H9 (cell line): Measurements from ENCODE around the gene SHC1. TPM values are rescaled to one million over a fixed set of nuclear protein-coding genes. Genes with fewer than 3 reads are reported as not detected.

Experiments used
- DNase-seq: peaks from one replicate; pipeline ENCODE4 v3.0.0-alpha.2; 2017
- H2AFZ ChIP-seq: one replicate; pipeline ENCODE4 v1.6.1; 2013; ENCODE audit warnings: mild to moderate bottlenecking, low read length, control low read depth, moderate library complexity
- H2AK5ac ChIP-seq: 2 replicates; pipeline ENCODE4 v1.6.1; 2013; ENCODE audit warnings: low read length, control low read depth, mixed read lengths; ENCODE audit not compliant: insufficient read length
- H2BK120ac ChIP-seq: one replicate; pipeline ENCODE4 v1.6.1; 2013; ENCODE audit warnings: low read depth, mild to moderate bottlenecking, low read length, control low read depth, inconsistent platforms; ENCODE audit not compliant: poor library complexity, severe bottlenecking
- H2BK12ac ChIP-seq: 2 replicates; pipeline ENCODE4 v1.6.1; 2013; ENCODE audit warnings: low read length, control low read depth, mixed read lengths, low read depth; ENCODE audit not compliant: insufficient read length
- H2BK15ac ChIP-seq: 2 replicates; pipeline ENCODE4 v1.6.1; 2013; ENCODE audit warnings: low read depth, low read length, control low read depth
- H2BK20ac ChIP-seq: one replicate; pipeline ENCODE4 v1.6.1; 2013; ENCODE audit warnings: low read depth, mild to moderate bottlenecking, low read length, control low read depth, inconsistent platforms; ENCODE audit not compliant: poor library complexity, severe bottlenecking
- H2BK5ac ChIP-seq: 2 replicates; pipeline ENCODE4 v1.6.1; 2013; ENCODE audit warnings: low read length, control low read depth, mixed read lengths; ENCODE audit not compliant: insufficient read length
- H3K14ac ChIP-seq: 2 replicates; pipeline ENCODE4 v1.6.1; 2013; ENCODE audit warnings: low read length, control low read depth; ENCODE audit not compliant: insufficient read depth
- H3K18ac ChIP-seq: 2 replicates; pipeline ENCODE4 v1.6.1; 2013; ENCODE audit warnings: low read depth, mild to moderate bottlenecking, mixed read lengths, low read length, control low read depth; ENCODE audit not compliant: insufficient read length
- H3K23ac ChIP-seq: 2 replicates; pipeline ENCODE4 v1.6.1; 2013; ENCODE audit warnings: low read length, control low read depth, mixed read lengths, low read depth; ENCODE audit not compliant: insufficient read length
- H3K23me2 ChIP-seq: 2 replicates; pipeline ENCODE4 v1.6.1; 2013; ENCODE audit warnings: low read depth, mild to moderate bottlenecking, mixed read lengths, low read length, control low read depth; ENCODE audit not compliant: insufficient read length, poor library complexity, severe bottlenecking
- H3K27ac ChIP-seq: 2 replicates; pipeline ENCODE4 v1.5.1; 2013; ENCODE audit warnings: low read length, control low read depth, mixed read lengths, low read depth; ENCODE audit not compliant: insufficient read length
- H3K27me3 ChIP-seq: 2 replicates; pipeline ENCODE4 v1.6.1; 2013; ENCODE audit warnings: low read length, control low read depth, inconsistent platforms; ENCODE audit not compliant: insufficient read depth
- H3K4ac ChIP-seq: 2 replicates; pipeline ENCODE4 v1.6.1; 2013; ENCODE audit warnings: low read depth, mild to moderate bottlenecking, control low read depth, inconsistent platforms, low read length, moderate library complexity
- H3K4me1 ChIP-seq: 2 replicates; pipeline ENCODE4 v1.6.1; 2013; ENCODE audit warnings: low read length, control low read depth, inconsistent platforms; ENCODE audit not compliant: insufficient read depth
- H3K4me2 ChIP-seq: 2 replicates; pipeline ENCODE4 v1.6.1; 2013; ENCODE audit warnings: low read length, control low read depth, mixed read lengths; ENCODE audit not compliant: insufficient read length, insufficient read depth
- H3K56ac ChIP-seq: 2 replicates; pipeline ENCODE4 v1.6.1; 2013; ENCODE audit warnings: low read depth, mild to moderate bottlenecking, mixed read lengths, low read length, control low read depth; ENCODE audit not compliant: insufficient read length
- H3K79me1 ChIP-seq: 2 replicates; pipeline ENCODE4 v1.6.1; 2013; ENCODE audit warnings: low read depth, mild to moderate bottlenecking, moderate library complexity, low read length, control low read depth, inconsistent platforms; ENCODE audit not compliant: insufficient read depth, poor library complexity, severe bottlenecking
- H3K79me2 ChIP-seq: 2 replicates; pipeline ENCODE4 v1.6.1; 2013; ENCODE audit warnings: low read length, control low read depth, inconsistent platforms; ENCODE audit not compliant: insufficient read depth
- H3K9ac ChIP-seq: 2 replicates; pipeline ENCODE4 v1.6.1; 2013; ENCODE audit warnings: low read length, control low read depth, mixed read lengths; ENCODE audit not compliant: insufficient read length; ENCODE audit errors: extremely low read depth
- H3K9me3 ChIP-seq: one replicate; pipeline ENCODE4 v1.6.1; 2013; ENCODE audit warnings: low read depth, low read length, inconsistent platforms; ENCODE audit not compliant: control insufficient read depth
- H3T11ph ChIP-seq: one replicate; pipeline ENCODE4 v1.6.1; 2013; ENCODE audit warnings: mild to moderate bottlenecking, low read length, control low read depth, inconsistent platforms
- H4K20me1 ChIP-seq: one replicate; pipeline ENCODE4 v1.6.1; 2013; ENCODE audit not compliant: control insufficient read depth, insufficient read length, insufficient read depth
- H4K5ac ChIP-seq: 2 replicates; pipeline ENCODE4 v1.6.1; 2013; ENCODE audit warnings: low read depth, mild to moderate bottlenecking, mixed read lengths, low read length, control low read depth; ENCODE audit not compliant: insufficient read length
- H4K8ac ChIP-seq: replicated peaks from 2 replicates; pipeline ENCODE4 v1.6.1; 2013; ENCODE audit warnings: low read length, control low read depth, mixed read lengths, low read depth; ENCODE audit not compliant: insufficient read length
- H4K91ac ChIP-seq: 2 replicates; pipeline ENCODE4 v1.6.1; 2013; ENCODE audit warnings: low read depth, mild to moderate bottlenecking, moderate library complexity, mixed read lengths, low read length, control low read depth; ENCODE audit not compliant: insufficient read length
- H3K27ac Mint-ChIP-seq, 3 experiments: 2 replicates in 2 of 3; 3 replicates in 1 of 3; pipeline ENCODE4 v1.8.0; 2020 to 2021; ENCODE audit warnings: mixed read lengths in 3 of 3, mild to moderate bottlenecking in 1 of 3, moderate library complexity in 1 of 3
- H3K27me3 Mint-ChIP-seq: 2 replicates; pipeline ENCODE4 v1.8.0; 2021; ENCODE audit warnings: low read depth, mild to moderate bottlenecking, moderate library complexity, mixed read lengths
- H3K36me3 Mint-ChIP-seq, 3 experiments: 2 replicates in 2 of 3; 3 replicates in 1 of 3; pipeline ENCODE4 v1.8.0; 2020 to 2021; ENCODE audit warnings: low read depth in 3 of 3, mixed read lengths in 3 of 3; ENCODE audit not compliant: insufficient read depth in 1 of 3
- H3K4me1 Mint-ChIP-seq, 2 experiments: 2 replicates each; pipeline ENCODE4 v1.8.0; 2020; ENCODE audit warnings: mixed read lengths in 2 of 2
- H3K4me3 Mint-ChIP-seq, 2 experiments: 2 replicates in 1 of 2; 3 replicates in 1 of 2; pipeline ENCODE4 v1.8.0; 2020 to 2021; ENCODE audit warnings: mild to moderate bottlenecking in 2 of 2, mixed read lengths in 2 of 2, moderate library complexity in 1 of 2
- H3K9me3 Mint-ChIP-seq, 2 experiments: 2 replicates in 1 of 2; 3 replicates in 1 of 2; pipeline ENCODE4 v1.8.0; 2020; ENCODE audit warnings: mild to moderate bottlenecking in 2 of 2, mixed read lengths in 2 of 2, moderate library complexity in 1 of 2
- WGBS: extraction: QIAGEN DNeasy Blood & Tissue Kit; methylation state at CpG from one replicate; pipeline ENCODE4 v1.1.7; 2013; ENCODE audit warnings: missing lambda C conversion rate, low lambda C conversion rate, mixed read lengths; ENCODE audit not compliant: insufficient read length; ENCODE audit errors: extremely low coverage; 5-methylcytosine and 5-hydroxymethylcytosine counted together
- total RNA-seq: library from RNA; stranded (reverse); gene quantifications from 2 replicates; pipeline ENCODE4 v1.2.1, GENCODE V29; 2021
- TF ChIP-seq, protein P1 (sequence below): fragments of 200-600 bp; sonication (generic); conservative IDR thresholded peaks from 3 replicates; pipeline ENCODE4 v1.8.0; 2021; ENCODE audit warnings: antibody characterized with exemption, mild to moderate bottlenecking

The SHC1 gene
- total RNA-seq, 1 experiment from 2014 or later: 168 TPM

- Histone ChIP-seq H3K9ac (no peak overlapping the region), H2BK12ac (no peak overlapping the region), H3K79me1 (peaks cover 2% of the 10 kb centered on the region), H4K8ac (no peak overlapping the region), H3K79me2 (peaks cover 2% of the 10 kb centered on the region; the same call in 1 of the 2 replicates), H3K23me2 (no peaks in the 10 kb centered on the region), H2BK120ac (no peak overlapping the region), H3K56ac (no peak overlapping the region), H3K18ac (no peak overlapping the region), H2BK20ac (no peak overlapping the region), H3K14ac (no peak overlapping the region), H2AFZ (no peak overlapping the region), H2BK5ac (no peak overlapping the region), H4K91ac (no peak overlapping the region), H2BK15ac (no peak overlapping the region), H2AK5ac (no peak overlapping the region), H3K4ac (no peak overlapping the region), H3K27me3 (no peaks in the 10 kb centered on the region), H4K20me1 (no peaks in the 10 kb centered on the region), H3K23ac (no peak overlapping the region), H3K4me1 (no peaks in the 10 kb centered on the region; the same call in 1 of the 2 replicates), H3K4me2 (no peak overlapping the region), H3K27ac (no peak overlapping the region), H3T11ph (no peak overlapping the region), H3K9me3 (no peaks in the 10 kb centered on the region), H4K5ac (no peak overlapping the region)
- no peak overlapping the region for H3K4me3 Mint-ChIP-seq
- TF ChIP-seq, protein P1, sequence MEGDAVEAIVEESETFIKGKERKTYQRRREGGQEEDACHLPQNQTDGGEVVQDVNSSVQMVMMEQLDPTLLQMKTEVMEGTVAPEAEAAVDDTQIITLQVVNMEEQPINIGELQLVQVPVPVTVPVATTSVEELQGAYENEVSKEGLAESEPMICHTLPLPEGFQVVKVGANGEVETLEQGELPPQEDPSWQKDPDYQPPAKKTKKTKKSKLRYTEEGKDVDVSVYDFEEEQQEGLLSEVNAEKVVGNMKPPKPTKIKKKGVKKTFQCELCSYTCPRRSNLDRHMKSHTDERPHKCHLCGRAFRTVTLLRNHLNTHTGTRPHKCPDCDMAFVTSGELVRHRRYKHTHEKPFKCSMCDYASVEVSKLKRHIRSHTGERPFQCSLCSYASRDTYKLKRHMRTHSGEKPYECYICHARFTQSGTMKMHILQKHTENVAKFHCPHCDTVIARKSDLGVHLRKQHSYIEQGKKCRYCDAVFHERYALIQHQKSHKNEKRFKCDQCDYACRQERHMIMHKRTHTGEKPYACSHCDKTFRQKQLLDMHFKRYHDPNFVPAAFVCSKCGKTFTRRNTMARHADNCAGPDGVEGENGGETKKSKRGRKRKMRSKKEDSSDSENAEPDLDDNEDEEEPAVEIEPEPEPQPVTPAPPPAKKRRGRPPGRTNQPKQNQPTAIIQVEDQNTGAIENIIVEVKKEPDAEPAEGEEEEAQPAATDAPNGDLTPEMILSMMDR: no peak
- DNase-seq: no peak
- no peaks in the 10 kb centered on the region for H3K27me3 Mint-ChIP-seq
- no CpG with 5 or more reads among the region's 3 CpGs for WGBS
- no peaks in the 10 kb centered on the region for H3K9me3 Mint-ChIP-seq
- peaks cover 34 to 58% (median 52%) of the 10 kb centered on the region in 3 experiments for H3K36me3 Mint-ChIP-seq
- H3K27ac Mint-ChIP-seq: no peak overlapping the region; a peak in 1 of 7 replicates
- H3K4me1 Mint-ChIP-seq: peaks cover 10 to 14% of the 10 kb centered on the region in 2 experiments; a peak in 3 of 4 replicates
Measured at GRCh38 chr1:154989195-154989860, 18.8 kb upstream of the SHC1 start.
